Measurements from ENCODE around the gene SPATA24. TPM values are rescaled to one million over a fixed set of nuclear protein-coding genes. Genes with fewer than 3 reads are reported as not detected.

Gene SPATA24
- total and polyA plus RNA-seq, 2 of the 8 experiments (the other 6 are each of a cell fraction or from before 2014, with no cell fraction given) = 5.8 to 9.4 TPM

GRCh38 chr5:139430015-139430414 is 26.1 kb upstream of the SPATA24 start:
- WGBS, 2 experiments (ENCODE audit: extremely low coverage in 1 of 2, insufficient coverage in 1 of 2, insufficient read length in 1 of 2, insufficient replicate concordance in 2 of 2, low coverage in 1 of 2, low lambda C conversion rate in 2 of 2, missing lambda C conversion rate in 1 of 2) = 83% methylated on average over 2 of the region's 2 CpGs; no CpG with 5 or more reads in 1 of the 2 experiments
- H3K4me1 ChIP-seq (replicated peaks in 1 of 4; ENCODE audit: control insufficient read depth in 3 of 4, insufficient read depth in 4 of 4, low read length in 3 of 4) = no peaks in the 10 kb centered on the region
- H3K4me2 ChIP-seq (ENCODE audit: insufficient read depth in 1 of 2, low read depth in 2 of 2, low read length in 2 of 2) = no peak overlapping the region
- H2BK120ac ChIP-seq (replicated peaks; ENCODE audit: low read depth, low read length) = no peak overlapping the region
- H3K9ac ChIP-seq (replicated peaks in 1 of 4; ENCODE audit: extremely low read depth in 1 of 4, low read depth in 3 of 4, low read length in 3 of 4) = no peak overlapping the region
- H3K9me3 ChIP-seq (ENCODE audit: insufficient read depth in 2 of 2, low read depth in 1 of 2, low read length in 1 of 2) = no peaks in the 10 kb centered on the region
- H2BK5ac ChIP-seq (ENCODE audit: low read depth, low read length) = no peak overlapping the region
- no peak overlapping the region for H3K14ac ChIP-seq (ENCODE audit: insufficient read length)
- ChIA-PET CTCF (ENCODE audit: partially characterized antibody) (interaction anchor here (0.6 to 2.3 kb wide), 8 partner anchors 10 to 158 kb away, joined by 3 to 16 read pairs (median 3); no protein-coding TSS in a partner anchor), POLR2A (ENCODE audit: partially characterized antibody) (interaction anchor here (0.9 to 3.0 kb wide), 3 partner anchors 9 to 64 kb away, joined by 3 to 11 read pairs (median 3); partner anchors contain the start of gene DNAJC18)
- no peak overlapping the region for H3K56ac ChIP-seq (replicated peaks; ENCODE audit: insufficient read length, low read depth, low read length)
- peaks cover 0 to 20% (median 9%) of the 10 kb centered on the region in 4 experiments; a peak in 5 of 8 replicates for H3K36me3 ChIP-seq (ENCODE audit: control insufficient read depth in 2 of 4, insufficient read depth in 4 of 4, low read length in 3 of 4)
- TF ChIP-seq EGR1 (IDR thresholded peaks at IDR 0.05; ENCODE audit: borderline replicate concordance, low read depth, low read length) (no peak), CBX8 (IDR thresholded peaks at IDR 0.05; ENCODE audit: borderline replicate concordance, low read depth, low read length) (no peak), RBBP5 (IDR thresholded peaks at IDR 0.05; ENCODE audit: borderline replicate concordance, low read depth, low read length) (no peak), CBX5 (IDR thresholded peaks at IDR 0.05; ENCODE audit: low read depth, low read length) (no peak), CHD1 (IDR thresholded peaks at IDR 0.05; ENCODE audit: low read depth, low read length) (no peak)
- DNase-seq (ENCODE audit: low read depth in 1 of 2, low spot score in 2 of 2) (no peak), FAIRE-seq (no peak)
- no peak overlapping the region for H2BK12ac ChIP-seq (ENCODE audit: low read depth, low read length)
- no peaks in the 10 kb centered on the region for H3K27me3 ChIP-seq (replicated peaks in 1 of 4; ENCODE audit: control insufficient read depth in 3 of 4, extremely low read depth in 1 of 4, insufficient read depth in 3 of 4, low read length in 3 of 4)
- H3K18ac ChIP-seq (ENCODE audit: extremely low read depth, low read length) = no peak overlapping the region
- no peak overlapping the region for H4K5ac ChIP-seq (ENCODE audit: insufficient read length, low read depth, low read length)
- no peak overlapping the region for H4K8ac ChIP-seq (ENCODE audit: extremely low read depth, insufficient read depth, low read length)
- H4K20me1 ChIP-seq (replicated peaks in 1 of 2; ENCODE audit: control insufficient read depth in 1 of 2, insufficient read depth in 2 of 2, low read length in 2 of 2) = no peaks in the 10 kb centered on the region
- H3K79me1 ChIP-seq (ENCODE audit: low read depth, low read length) = no peaks in the 10 kb centered on the region
- no peak overlapping the region for H3K4ac ChIP-seq (replicated peaks; ENCODE audit: insufficient read length, low read depth, low read length)
- H2AK5ac ChIP-seq (ENCODE audit: low read depth, low read length) = no peak overlapping the region
- H4K91ac ChIP-seq (replicated peaks; ENCODE audit: insufficient read length, low read length) = no peak overlapping the region
- H2AFZ ChIP-seq (ENCODE audit: low read length) = no peak overlapping the region
- no peak overlapping the region for H3K23ac ChIP-seq (ENCODE audit: insufficient read length)
- no peak overlapping the region for H2BK15ac ChIP-seq (ENCODE audit: low read length)
- no peak overlapping the region for H2BK20ac ChIP-seq (ENCODE audit: low read length)
- no peak overlapping the region for H3K4me3 ChIP-seq (ENCODE audit: extremely low read depth in 1 of 4, insufficient read depth in 2 of 4, low read depth in 3 of 4, low read length in 4 of 4)
- H3K79me2 ChIP-seq (ENCODE audit: control insufficient read depth in 1 of 2, insufficient read depth in 2 of 2, low read length in 2 of 2) = no peaks in the 10 kb centered on the region
- H3K27ac ChIP-seq (ENCODE audit: low read depth, low read length) = no peak overlapping the region
- H3K23me2 ChIP-seq (ENCODE audit: low read depth, low read length) = no peaks in the 10 kb centered on the region

Measured in H1 (cell line).